ENCODE measurements around the gene ALPK1. TPM values are rescaled to one million over a fixed set of nuclear protein-coding genes. Genes with fewer than 3 reads are reported as not detected.
"Not testable (repeated sequence)": the region's sequence is repeated elsewhere in the genome, so short reads cannot be mapped to it uniquely, and the experiment has no call there.

Gene ALPK1
- total RNA-seq, 4 donors from 2014 or later = 15.7 to 87.2 (median 24.2) TPM

- H3K4me3 ChIP-seq = no peak overlapping the region
- TF ChIP-seq POLR2AphosphoS5 (IDR thresholded peaks at IDR 0.05) (no peak), POLR2A (IDR thresholded peaks at IDR 0.05) (no peak), EP300 (IDR thresholded peaks at IDR 0.05) (no peak), CTCF (IDR thresholded peaks at IDR 0.05) (no peak)
- no peaks in the 10 kb centered on the region for H3K36me3 ChIP-seq
- no peak for DNase-seq (ENCODE audit: low spot score in 2 of 2)
- no peaks in the 10 kb centered on the region for H3K4me1 ChIP-seq
- H3K9me3 ChIP-seq = no peaks in the 10 kb centered on the region
- H3K27ac ChIP-seq = no peak overlapping the region
- no peaks in the 10 kb centered on the region for H3K27me3 ChIP-seq
Measured at GRCh38 chr4:112472318-112472717, 175.1 kb downstream of the ALPK1 start.

GRCh38 chr4:112473985-112474384, 176.8 kb downstream of the ALPK1 start:
- no peaks in the 10 kb centered on the region for H3K36me3 ChIP-seq
- H3K4me1 ChIP-seq = no peaks in the 10 kb centered on the region
- no peak overlapping the region for H3K27ac ChIP-seq
- no peak overlapping the region for H3K4me3 ChIP-seq
- WGBS = 96% methylated on average over 2 of the region's 2 CpGs
- H3K9me3 ChIP-seq = no peaks in the 10 kb centered on the region
- DNase-seq (ENCODE audit: low spot score in 2 of 2) = no peak
- TF ChIP-seq POLR2AphosphoS5 (IDR thresholded peaks at IDR 0.05) (no peak), POLR2A (IDR thresholded peaks at IDR 0.05) (no peak), EP300 (IDR thresholded peaks at IDR 0.05) (no peak)
- H3K27me3 ChIP-seq = no peaks in the 10 kb centered on the region

GRCh38 chr4:112485930-112486329, 188.8 kb downstream of the ALPK1 start:
- DNase-seq (ENCODE audit: low spot score in 2 of 2) = no peak
- Histone ChIP-seq H3K4me3 (no peak overlapping the region), H3K36me3 (no peaks in the 10 kb centered on the region), H3K27ac (no peak overlapping the region), H3K27me3 (no peaks in the 10 kb centered on the region), H3K9me3 (peaks cover 7% of the 10 kb centered on the region), H3K4me1 (no peaks in the 10 kb centered on the region)
- no peak for TF ChIP-seq POLR2AphosphoS5 (IDR thresholded peaks at IDR 0.05)
- no peak for TF ChIP-seq EP300 (IDR thresholded peaks at IDR 0.05)
- TF ChIP-seq POLR2A (IDR thresholded peaks at IDR 0.05) = no peak
- TF ChIP-seq CTCF (IDR thresholded peaks at IDR 0.05) = no peak
- 74% methylated on average over 5 of the region's 5 CpGs for WGBS

GRCh38 chr4:112490808-112491207, 193.6 kb downstream of the ALPK1 start:
- DNase-seq (ENCODE audit: low spot score in 2 of 2); H3K27me3 ChIP-seq: not testable (repeated sequence)
- WGBS = 93% methylated on average over 3 of the region's 3 CpGs

More at GRCh38 chr4:112490808-112491207, 193.6 kb downstream of the ALPK1 start:
- not testable (repeated sequence) for H3K27ac ChIP-seq, H3K36me3 ChIP-seq, H3K4me1 ChIP-seq, H3K4me3 ChIP-seq, H3K9me3 ChIP-seq

Other genes with a start within 250 kb of the ALPK1 start
- gene FAM241A, start 151.9 kb upstream of the ALPK1 start, total RNA-seq = 1 to 10 TPM; 2.8 to 3.7 (median 3.4) TPM
- 10 to 100 TPM; 13.4 to 22.7 (median 15.6) TPM for gene AP1AR, start 65.6 kb upstream of the ALPK1 start, total RNA-seq
- gene TIFA, start 11.5 kb upstream of the ALPK1 start, total RNA-seq = 10 to 100 TPM in 3 of 4 donors, 1 to 10 TPM in 1; 9.5 to 16.2 (median 12.4) TPM
- gene NEUROG2, start 218.8 kb downstream of the ALPK1 start, total RNA-seq = not detected

Measured in suprapubic skin (tissue), 4 donors.